Fibroblast of peridontal ligament (primary cell): Measurements from ENCODE around the gene MAGEH1.

Experiments used
- DNase-seq: peaks from one replicate; pipeline ENCODE4 v3.0.0-alpha.2; 2010; ENCODE audit errors: extremely low read depth

Gene MAGEH1

DNA sequence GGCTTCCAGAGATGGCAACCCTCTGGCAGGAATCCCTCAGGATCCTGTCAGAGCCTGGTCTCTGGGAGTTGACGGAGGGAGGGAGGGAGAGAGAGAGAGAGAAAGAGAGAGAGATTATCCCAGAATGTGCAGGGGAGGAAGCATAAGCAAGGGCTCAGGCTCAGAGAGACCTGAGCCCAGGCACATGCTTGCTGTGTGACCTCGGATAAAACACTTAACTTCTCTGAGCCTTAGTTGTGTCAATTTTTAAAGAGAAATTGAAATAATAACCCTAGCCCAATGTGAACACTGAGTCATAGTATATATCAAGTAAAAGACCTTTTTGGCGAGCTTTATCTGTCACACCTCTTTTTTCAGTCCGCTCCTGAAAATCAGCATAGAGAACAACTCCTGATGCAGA lies 38.2 kb downstream of the MAGEH1 start:
- peak; percentile 0 for DNase-seq

- DNase-seq, result no peak
Measured at GRCh38 chrX:55490974-55491373, 39.0 kb downstream of the MAGEH1 start.
